ENCODE results near the gene CMTM6.
A peak's percentile ranks its signal among the peaks of the same experiment; 100 is the strongest.

CMTM6 gene

DNA sequence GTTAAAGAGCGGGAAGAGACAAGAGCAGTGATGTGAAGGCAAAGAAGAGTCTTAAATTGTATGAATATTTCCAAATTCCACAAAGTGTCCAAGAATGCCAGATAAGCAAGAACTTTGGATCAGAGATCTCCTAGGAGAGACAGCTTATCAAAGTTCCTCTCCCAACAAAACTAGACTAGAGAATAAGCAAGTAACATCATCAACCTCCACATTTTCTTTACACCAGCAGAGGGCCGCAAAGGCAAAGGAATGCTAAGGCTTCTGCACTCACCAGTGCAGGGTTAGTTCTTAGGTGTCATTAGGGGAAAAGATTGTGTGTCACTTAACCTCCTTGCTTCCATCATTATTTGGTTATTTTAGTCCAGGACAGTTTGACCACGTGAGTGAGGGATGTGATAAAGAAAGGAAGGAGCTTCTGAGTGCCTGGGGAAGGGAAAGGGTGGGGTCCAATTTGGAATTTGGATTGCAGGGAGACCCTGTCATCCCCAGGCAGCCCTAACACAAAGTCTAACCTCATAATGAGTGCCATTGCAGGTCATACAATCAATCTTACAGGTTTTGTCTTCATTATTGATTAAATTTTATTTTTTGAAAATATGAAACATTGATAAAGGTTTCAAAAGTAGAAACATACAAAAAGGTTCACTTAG, 7.5 kb upstream of the CMTM6 start:
- DNase-seq (ENCODE audit: insufficient read length, low spot score) (peak; percentile 38), FAIRE-seq (peak; percentile 96)
- no peak for TF ChIP-seq POLR2A (IDR thresholded peaks at IDR 0.05; ENCODE audit: low read depth, low read length)

DNA sequence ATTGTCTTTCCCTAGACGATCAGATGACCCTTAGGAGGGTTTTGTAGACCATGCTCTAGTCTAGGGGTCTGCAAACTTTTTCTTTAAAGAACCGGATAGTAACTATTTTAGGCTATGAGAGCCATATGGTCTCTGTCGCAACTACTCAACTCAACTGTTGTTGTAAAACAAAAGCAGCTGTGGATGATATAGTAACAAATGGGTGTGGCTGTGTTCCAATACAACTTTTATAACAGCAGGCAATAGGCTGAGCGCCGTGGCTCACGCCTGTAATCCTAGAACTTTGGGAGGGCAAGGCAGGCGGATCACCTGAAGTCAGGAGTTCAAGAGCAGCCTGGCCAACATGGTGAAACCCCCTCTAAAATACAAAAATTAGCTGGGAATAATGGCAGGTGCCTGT, 6.1 kb upstream of the CMTM6 start:
- no peak for TF ChIP-seq POLR2A (IDR thresholded peaks at IDR 0.05; ENCODE audit: low read depth, low read length)
- DNase-seq (ENCODE audit: insufficient read length, low spot score) (no peak), FAIRE-seq (no peak)

GRCh38 chr3:32506466-32506865, 3.8 kb upstream of the CMTM6 start:
- no peak for DNase-seq (ENCODE audit: insufficient read length, low spot score)
- TF ChIP-seq POLR2A (IDR thresholded peaks at IDR 0.05; ENCODE audit: low read depth, low read length) = no peak
- FAIRE-seq = no peak

DNA sequence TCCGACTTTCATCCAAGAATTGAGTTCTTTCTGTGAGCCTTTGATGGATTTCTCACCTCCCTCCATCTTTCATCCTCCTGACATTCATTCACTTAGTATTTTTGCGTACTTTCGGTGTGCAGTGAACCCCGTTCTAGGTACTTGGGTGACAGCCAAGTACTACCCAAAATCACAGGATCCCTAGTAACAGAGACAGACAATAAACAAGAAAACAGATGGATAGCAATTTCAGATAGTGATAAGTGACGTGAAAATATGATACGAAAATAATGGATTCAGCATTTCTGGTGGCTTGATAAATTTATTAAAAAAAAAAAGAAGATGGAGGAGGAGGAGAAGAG, 264 bp upstream of the CMTM6 start:
- DNase-seq (ENCODE audit: insufficient read length, low spot score) (no peak), FAIRE-seq (no peak)

DNA sequence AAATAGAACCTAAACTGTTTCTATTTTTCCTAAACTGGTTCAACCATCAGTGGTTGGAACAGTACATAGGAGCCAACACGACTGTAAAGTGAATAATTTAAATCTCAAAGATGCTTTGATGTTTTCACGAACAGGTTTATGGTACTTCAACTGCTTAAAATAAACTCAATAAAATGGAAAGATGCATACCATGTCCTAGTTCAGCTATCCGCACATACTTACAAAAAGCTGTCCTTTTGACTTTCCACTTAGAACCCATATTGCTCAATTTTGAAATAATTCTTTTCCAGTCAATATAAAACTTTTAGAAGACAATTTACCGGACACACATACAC, 902 bp downstream of the CMTM6 start:
- no peak for FAIRE-seq
- TF ChIP-seq POLR2A (IDR thresholded peaks at IDR 0.05; ENCODE audit: low read depth, low read length) = no peak
- DNase-seq (ENCODE audit: insufficient read length, low spot score) = no peak

More for the DNA sequence above, 264 bp upstream of the CMTM6 start:
- no peak for TF ChIP-seq POLR2A (IDR thresholded peaks at IDR 0.05; ENCODE audit: low read depth, low read length)

- TF ChIP-seq POLR2A (IDR thresholded peaks at IDR 0.05; ENCODE audit: low read depth, low read length) = no peak
- no peak for DNase-seq (ENCODE audit: insufficient read length, low spot score)
- peak; percentile 57 for FAIRE-seq
Measured at GRCh38 chr3:32500880-32501782, 1.5 kb downstream of the CMTM6 start.

GRCh38 chr3:32500231-32500630, 2.4 kb downstream of the CMTM6 start:
- DNase-seq (ENCODE audit: insufficient read length, low spot score) (no peak), FAIRE-seq (no peak)

GRCh38 chr3:32499585-32499984, 3.1 kb downstream of the CMTM6 start:
- no peak for FAIRE-seq
- no peak for DNase-seq (ENCODE audit: insufficient read length, low spot score)
- TF ChIP-seq POLR2A (IDR thresholded peaks at IDR 0.05; ENCODE audit: low read depth, low read length) = no peak

More at GRCh38 chr3:32500231-32500630, 2.4 kb downstream of the CMTM6 start:
- no peak for TF ChIP-seq POLR2A (IDR thresholded peaks at IDR 0.05; ENCODE audit: low read depth, low read length)

DNA sequence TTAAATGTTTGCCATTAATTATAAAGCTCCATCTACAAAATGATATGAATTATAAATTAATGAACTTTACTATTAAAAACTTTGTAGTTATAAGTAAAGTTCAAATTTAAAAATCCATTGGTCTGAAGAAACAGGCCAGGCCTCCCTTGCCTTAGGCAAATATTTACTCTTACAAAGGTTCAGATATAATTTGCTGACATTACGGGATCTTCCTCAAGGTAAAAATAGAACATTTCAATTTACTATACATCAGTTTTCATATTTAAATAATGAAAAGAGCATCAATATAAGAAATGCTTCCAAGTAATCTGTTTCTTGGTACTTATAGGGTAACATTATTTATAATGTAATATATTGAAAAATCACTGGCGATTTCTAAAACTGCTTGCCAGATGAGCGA, 3.7 kb downstream of the CMTM6 start:
- no peak for DNase-seq (ENCODE audit: insufficient read length, low spot score)
- no peak for FAIRE-seq
- no peak for TF ChIP-seq POLR2A (IDR thresholded peaks at IDR 0.05; ENCODE audit: low read depth, low read length)

GRCh38 chr3:32498252-32498651, 4.4 kb downstream of the CMTM6 start:
- FAIRE-seq (no peak), DNase-seq (ENCODE audit: insufficient read length, low spot score) (no peak)
- no peak for TF ChIP-seq POLR2A (IDR thresholded peaks at IDR 0.05; ENCODE audit: low read depth, low read length)

GRCh38 chr3:32495609-32496008, 7.0 kb downstream of the CMTM6 start:
- TF ChIP-seq POLR2A (IDR thresholded peaks at IDR 0.05; ENCODE audit: low read depth, low read length) = no peak
- FAIRE-seq (peak; percentile 67), DNase-seq (ENCODE audit: insufficient read length, low spot score) (no peak)

DNA sequence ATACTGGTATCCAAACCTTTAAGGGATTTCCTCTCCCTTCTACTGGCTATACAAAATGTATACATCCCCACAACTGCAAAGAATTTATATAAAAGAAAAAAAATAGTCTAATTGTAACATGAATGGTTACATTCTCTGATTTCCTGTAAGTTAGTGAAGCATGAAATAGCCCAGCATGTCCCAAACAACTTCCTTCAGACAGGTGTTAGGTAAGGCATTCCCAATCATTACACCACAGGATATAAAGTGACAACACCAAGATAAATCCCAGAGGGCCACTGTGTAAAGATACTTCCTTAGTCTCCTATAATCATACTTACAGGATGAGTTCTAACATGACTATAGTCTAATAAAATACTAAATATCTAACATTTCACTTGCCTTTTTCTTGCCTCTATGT, 7.6 kb downstream of the CMTM6 start:
- no peak for DNase-seq (ENCODE audit: insufficient read length, low spot score)
- no peak for TF ChIP-seq POLR2A (IDR thresholded peaks at IDR 0.05; ENCODE audit: low read depth, low read length)
- FAIRE-seq = no peak

GRCh38 chr3:32493437-32494414, 8.9 kb downstream of the CMTM6 start:
- FAIRE-seq (peak; percentile 94), DNase-seq (ENCODE audit: insufficient read length, low spot score) (no peak)
- TF ChIP-seq POLR2A (IDR thresholded peaks at IDR 0.05; ENCODE audit: low read depth, low read length) = no peak
